Measurements from ENCODE around the gene TRPM6.

The TRPM6 gene

DNA sequence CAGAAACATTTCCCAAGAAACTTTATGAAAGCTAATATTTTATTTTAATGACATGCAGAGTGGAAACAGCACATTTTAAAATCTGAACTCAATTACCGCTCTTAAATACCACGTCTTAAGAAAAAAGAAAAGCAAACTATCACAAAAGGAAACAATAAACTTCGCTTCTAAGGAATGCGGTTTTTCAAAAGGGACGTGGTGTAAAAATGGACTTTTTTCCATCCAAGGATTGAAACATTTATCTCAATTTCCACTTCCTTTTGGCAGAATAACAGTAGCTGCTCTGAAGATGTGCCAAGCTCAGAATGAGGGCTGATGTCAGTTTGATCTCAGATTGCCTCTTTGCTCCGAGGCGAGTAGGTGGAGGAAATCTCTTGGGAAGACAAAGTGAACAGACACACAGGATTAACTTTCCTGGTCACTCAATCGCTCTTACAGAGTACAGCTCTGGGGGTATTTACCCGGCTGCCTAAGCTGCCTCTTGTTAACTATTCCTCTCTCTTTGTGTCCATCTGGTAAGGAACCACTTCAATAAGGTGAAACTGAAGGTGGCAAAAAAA is 158.5 kb downstream of the TRPM6 start:
- no peak overlapping the region for H3K4me3 ChIP-seq (ENCODE audit: low read depth, low read length)
- TF ChIP-seq, protein P1, sequence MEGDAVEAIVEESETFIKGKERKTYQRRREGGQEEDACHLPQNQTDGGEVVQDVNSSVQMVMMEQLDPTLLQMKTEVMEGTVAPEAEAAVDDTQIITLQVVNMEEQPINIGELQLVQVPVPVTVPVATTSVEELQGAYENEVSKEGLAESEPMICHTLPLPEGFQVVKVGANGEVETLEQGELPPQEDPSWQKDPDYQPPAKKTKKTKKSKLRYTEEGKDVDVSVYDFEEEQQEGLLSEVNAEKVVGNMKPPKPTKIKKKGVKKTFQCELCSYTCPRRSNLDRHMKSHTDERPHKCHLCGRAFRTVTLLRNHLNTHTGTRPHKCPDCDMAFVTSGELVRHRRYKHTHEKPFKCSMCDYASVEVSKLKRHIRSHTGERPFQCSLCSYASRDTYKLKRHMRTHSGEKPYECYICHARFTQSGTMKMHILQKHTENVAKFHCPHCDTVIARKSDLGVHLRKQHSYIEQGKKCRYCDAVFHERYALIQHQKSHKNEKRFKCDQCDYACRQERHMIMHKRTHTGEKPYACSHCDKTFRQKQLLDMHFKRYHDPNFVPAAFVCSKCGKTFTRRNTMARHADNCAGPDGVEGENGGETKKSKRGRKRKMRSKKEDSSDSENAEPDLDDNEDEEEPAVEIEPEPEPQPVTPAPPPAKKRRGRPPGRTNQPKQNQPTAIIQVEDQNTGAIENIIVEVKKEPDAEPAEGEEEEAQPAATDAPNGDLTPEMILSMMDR (IDR thresholded peaks at IDR 0.05; ENCODE audit: low read depth, low read length, missing control alignments) = no peak
- no peak for DNase-seq (ENCODE audit: low read depth)

GRCh38 chr9:74728176-74728575 is 159.5 kb downstream of the TRPM6 start:
- no peak overlapping the region for H3K4me3 ChIP-seq (ENCODE audit: low read depth, low read length)
- no peak for DNase-seq (ENCODE audit: low read depth)

DNA sequence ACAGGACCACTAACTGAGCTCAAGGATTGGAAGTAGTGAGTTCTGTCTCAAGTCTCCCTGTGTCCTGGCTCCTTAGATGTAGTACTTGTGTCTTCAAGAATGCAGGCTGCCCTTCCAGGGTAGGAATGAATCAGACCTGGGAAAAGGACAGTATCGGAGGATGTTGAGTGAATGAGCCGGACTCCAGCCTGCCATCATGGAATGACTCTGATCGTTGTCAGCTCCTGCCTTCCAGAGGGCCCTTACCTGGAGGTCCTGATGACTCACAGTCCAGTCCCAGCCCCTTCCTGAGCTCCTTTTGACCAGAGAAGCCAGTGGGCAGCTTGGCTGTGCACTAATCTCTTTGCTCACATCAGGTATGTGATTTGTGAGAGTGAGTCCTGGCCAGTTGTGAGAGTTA is 161.1 kb downstream of the TRPM6 start:
- H3K4me3 ChIP-seq (ENCODE audit: low read depth, low read length) = no peak overlapping the region
- DNase-seq (ENCODE audit: low read depth) = no peak
- TF ChIP-seq, protein P1 (IDR thresholded peaks at IDR 0.05; ENCODE audit: low read depth, low read length, missing control alignments) = no peak

More at GRCh38 chr9:74728176-74728575, 159.5 kb downstream of the TRPM6 start:
- TF ChIP-seq, protein P1 (IDR thresholded peaks at IDR 0.05; ENCODE audit: low read depth, low read length, missing control alignments) = no peak

DNA sequence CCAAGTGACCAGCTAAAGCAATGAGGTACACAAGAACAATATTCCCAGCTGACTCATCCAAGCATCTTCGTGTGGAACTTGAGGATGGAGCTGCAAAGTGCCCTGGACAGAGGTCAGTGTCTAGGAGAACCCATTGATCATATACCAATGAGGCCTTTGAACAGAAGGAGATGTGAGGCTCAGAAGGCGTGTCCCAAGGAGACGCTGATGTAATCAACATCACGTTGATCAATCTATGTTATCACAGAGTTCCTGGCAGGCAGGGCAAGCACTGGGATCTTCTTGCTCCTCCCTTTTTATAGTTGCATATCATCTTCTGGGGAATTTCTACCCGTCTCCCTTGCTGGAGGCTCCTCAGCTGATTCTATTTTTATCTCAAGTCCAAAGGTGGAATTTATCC is 163.4 kb downstream of the TRPM6 start:
- no peak for DNase-seq (ENCODE audit: low read depth)
- TF ChIP-seq, protein P1 (IDR thresholded peaks at IDR 0.05; ENCODE audit: low read depth, low read length, missing control alignments) = no peak
- no peak overlapping the region for H3K4me3 ChIP-seq (ENCODE audit: low read depth, low read length)

DNA sequence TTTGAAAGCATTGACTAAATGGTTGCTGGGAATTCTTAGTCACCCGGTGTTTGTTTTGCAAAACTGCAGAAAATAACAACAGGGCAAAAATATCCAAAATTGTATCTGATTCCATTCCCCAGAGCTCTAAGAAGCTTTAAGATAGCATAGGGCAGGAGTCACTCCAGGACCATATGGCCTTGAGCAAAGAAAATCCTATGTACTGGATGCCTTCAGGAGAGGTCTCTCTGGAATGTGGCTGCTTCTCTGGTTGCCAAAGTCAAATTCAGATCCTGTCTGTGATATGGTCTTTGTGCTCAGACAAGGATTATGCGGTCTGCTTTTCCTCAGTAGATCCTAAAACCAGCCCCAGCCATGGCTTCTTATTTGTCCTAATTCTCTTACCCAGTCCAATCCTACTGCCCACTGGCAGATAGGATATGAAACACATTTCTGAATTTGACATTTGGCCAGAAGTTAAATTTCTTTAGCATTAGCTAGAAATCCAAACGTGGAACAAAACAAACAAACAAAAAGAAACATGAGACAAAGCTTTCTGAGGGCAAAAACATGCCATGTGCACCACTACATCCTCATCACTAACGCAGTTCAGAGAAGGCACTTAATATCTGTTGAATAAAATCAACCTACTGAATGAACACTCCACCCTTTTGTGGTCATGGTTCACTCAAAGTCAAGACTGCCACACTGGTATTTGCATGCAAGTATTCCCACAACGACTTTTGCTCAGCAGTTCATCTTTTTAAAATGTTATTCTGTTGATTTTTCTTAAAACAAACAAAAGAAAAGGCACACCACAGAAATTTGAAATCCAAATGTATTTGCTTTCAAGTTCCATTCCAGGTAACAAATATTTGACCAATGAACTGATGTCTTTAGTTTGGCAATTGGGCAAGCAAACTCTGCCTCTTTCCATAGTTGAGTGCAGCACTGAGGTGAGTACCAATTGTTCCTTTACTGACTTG is 165.7 kb downstream of the TRPM6 start:
- TF ChIP-seq, protein P1 (IDR thresholded peaks at IDR 0.05; ENCODE audit: low read depth, low read length, missing control alignments) = no peak
- no peak for DNase-seq (ENCODE audit: low read depth)

DNA sequence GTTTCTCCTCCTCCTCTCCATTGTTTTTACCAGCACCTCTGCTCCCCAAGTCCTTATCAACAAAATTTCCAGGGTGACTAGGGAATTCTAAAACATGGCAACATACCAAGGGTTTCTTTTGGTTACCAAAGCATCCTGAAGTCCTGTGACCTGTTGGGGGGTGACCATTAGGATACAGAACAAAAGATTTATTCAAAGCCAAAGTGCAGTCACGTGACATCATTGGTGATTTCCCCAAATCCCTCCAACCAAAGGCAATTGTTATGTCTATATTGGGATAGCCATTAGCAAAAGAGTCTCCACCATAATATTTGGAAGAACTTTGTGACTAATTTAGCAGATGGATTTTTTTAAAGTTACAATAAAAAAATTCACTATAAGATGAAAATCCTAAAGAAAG is 168.4 kb downstream of the TRPM6 start:
- TF ChIP-seq, protein P1 (IDR thresholded peaks at IDR 0.05; ENCODE audit: low read depth, low read length, missing control alignments) = no peak
- no peak for DNase-seq (ENCODE audit: low read depth)
- no peak overlapping the region for H3K4me3 ChIP-seq (ENCODE audit: low read depth, low read length)

More for the DNA sequence above, 165.7 kb downstream of the TRPM6 start:
- no peak overlapping the region for H3K4me3 ChIP-seq (ENCODE audit: low read depth, low read length)
